HUES64 (cell line): ENCODE results near the gene PLEKHG4.

ENCODE experiments used
- H3K27ac ChIP-seq: 2 replicates; pipeline ENCODE4 v1.7.0; 2013; ENCODE audit warnings: low read depth, low read length, inconsistent platforms
- H3K27me3 ChIP-seq: 2 replicates; pipeline ENCODE4 v1.6.1; 2013; ENCODE audit warnings: mild to moderate bottlenecking, low read length; ENCODE audit not compliant: insufficient read depth
- H3K36me3 ChIP-seq: 2 replicates; pipeline ENCODE4 v1.6.1; 2013; ENCODE audit warnings: mild to moderate bottlenecking, low read length; ENCODE audit not compliant: insufficient read depth
- H3K4me1 ChIP-seq: 2 replicates; pipeline ENCODE4 v1.6.1; 2013; ENCODE audit warnings: mild to moderate bottlenecking, low read length, moderate library complexity; ENCODE audit not compliant: insufficient read depth
- H3K4me3 ChIP-seq: 2 replicates; pipeline ENCODE4 v1.5.1; 2013; ENCODE audit warnings: mild to moderate bottlenecking, low read length, moderate library complexity
- H3K9ac ChIP-seq: 2 replicates; pipeline ENCODE4 v1.6.1; 2013; ENCODE audit warnings: mild to moderate bottlenecking, low read depth, low read length
- H3K9me3 ChIP-seq: 2 replicates; pipeline ENCODE4 v1.6.1; 2013; ENCODE audit warnings: low read depth, low read length; ENCODE audit not compliant: insufficient read depth
- WGBS: fragments of 150-250, 120-280 bp; methylation state at CpG from one replicate; pipeline ENCODE4 v1.1.7; 2013; ENCODE audit warnings: missing lambda C conversion rate; 5-methylcytosine and 5-hydroxymethylcytosine counted together

PLEKHG4 gene

DNA sequence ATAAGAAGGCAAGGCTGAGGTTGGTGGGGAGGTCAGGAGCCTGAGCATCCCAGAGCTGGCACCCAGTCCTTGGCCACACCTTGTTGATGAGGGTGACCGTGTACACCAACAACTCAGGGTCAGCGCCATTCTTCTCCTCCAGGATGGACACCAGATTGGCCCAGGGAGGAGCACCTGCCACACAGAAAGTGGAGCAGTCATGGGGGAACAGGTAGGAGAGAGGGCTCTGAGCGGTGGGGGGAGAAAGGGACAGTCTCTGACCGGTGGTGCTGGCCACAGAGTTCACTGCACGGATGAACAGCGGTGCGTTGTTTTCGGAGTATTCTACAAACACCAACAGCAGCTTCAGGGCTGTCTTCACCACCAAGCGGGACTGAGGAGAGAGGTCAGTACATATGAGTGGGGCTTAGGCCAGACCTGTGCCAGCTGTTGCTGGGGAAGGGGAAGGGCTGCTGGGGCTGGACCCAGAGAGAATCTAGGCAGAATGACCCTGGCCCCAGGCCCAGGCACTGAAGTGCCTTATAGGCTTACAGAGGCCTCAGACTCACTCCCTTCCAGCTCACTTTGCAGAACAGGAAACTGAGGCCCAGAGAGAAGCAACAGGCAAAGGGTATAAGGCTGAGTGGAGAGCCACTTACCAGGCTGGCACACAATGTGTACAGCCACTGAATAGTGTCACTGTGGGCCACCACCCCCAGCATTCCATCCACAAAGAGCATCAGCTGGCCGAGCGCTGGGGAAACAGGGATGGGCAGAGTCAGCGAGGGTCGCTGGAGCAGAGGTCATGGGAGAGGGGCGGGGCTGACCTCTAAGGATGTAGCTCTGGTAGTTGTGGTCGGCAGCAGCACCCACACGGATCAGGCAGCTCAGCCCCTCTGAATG, 41.7 kb upstream of the PLEKHG4 start:
- 93% methylated on average over 16 of the region's 16 CpGs for WGBS
- Histone ChIP-seq H3K36me3 (peaks cover 58% of the 10 kb centered on the region), H3K4me1 (peaks cover 11% of the 10 kb centered on the region), H3K27me3 (no peaks in the 10 kb centered on the region), H3K27ac (no peak overlapping the region), H3K9ac (no peak overlapping the region), H3K4me3 (no peak overlapping the region), H3K9me3 (no peaks in the 10 kb centered on the region)

DNA sequence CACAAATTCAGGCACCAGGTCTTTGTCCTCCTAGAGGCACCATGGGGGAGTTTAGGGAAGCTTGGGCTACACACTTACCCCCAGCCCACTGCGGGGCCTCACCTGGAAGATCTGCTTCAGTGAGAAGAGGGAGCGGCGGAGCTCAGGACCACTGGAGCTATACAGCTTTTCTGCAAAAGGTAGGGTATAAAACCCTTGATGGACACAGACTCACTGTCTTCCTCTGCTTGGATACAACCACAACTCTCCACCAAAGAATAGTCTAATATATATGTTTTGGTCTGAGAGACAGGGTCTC, 41.1 kb upstream of the PLEKHG4 start:
- H3K36me3 ChIP-seq = peaks cover 56% of the 10 kb centered on the region
- WGBS = 95% methylated on average over 3 of the region's 3 CpGs

DNA sequence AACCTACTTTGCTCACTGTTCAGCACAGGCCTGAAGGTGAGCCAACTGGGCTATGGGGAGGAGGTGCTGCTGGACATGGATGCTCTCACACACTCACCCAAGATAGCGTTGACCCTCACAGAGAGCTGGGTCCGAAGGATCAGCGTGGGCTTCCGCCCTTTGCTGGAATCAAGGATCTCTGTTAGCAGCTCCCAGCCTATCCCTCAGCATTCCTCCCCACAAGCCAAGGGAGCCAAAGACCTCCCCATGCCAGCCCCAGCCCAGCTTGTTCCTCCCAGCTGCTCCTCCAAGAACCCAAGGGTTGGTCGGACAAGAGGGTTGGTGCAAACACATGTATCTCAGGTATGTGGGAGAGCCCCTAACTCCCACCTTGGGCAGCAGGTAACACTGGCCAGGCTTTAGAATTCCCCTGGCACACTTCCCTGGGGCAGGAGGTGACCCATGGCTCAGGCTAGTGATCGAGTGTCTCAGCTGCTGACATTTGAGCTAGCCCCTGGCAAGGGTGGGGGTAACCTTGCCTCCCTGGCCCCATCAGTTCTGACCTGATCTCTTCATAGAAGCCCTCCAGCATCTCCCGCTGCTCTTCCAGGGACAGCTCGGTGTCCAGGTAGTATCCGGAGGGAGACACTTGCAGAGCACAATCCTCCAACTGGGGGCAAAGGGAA, 40.4 kb upstream of the PLEKHG4 start:
- no peaks in the 10 kb centered on the region for H3K27me3 ChIP-seq
- no peak overlapping the region for H3K9ac ChIP-seq
- peaks cover 12% of the 10 kb centered on the region for H3K4me1 ChIP-seq
- WGBS = 95% methylated on average over 9 of the region's 9 CpGs
- no peak overlapping the region for H3K4me3 ChIP-seq
- peaks cover 52% of the 10 kb centered on the region for H3K36me3 ChIP-seq
- no peak overlapping the region for H3K27ac ChIP-seq
- no peaks in the 10 kb centered on the region for H3K9me3 ChIP-seq

More for the DNA sequence above, 41.1 kb upstream of the PLEKHG4 start:
- H3K27me3 ChIP-seq = no peaks in the 10 kb centered on the region
- no peaks in the 10 kb centered on the region for H3K9me3 ChIP-seq
- peaks cover 11% of the 10 kb centered on the region for H3K4me1 ChIP-seq
- no peak overlapping the region for H3K27ac ChIP-seq
- no peak overlapping the region for H3K4me3 ChIP-seq
- no peak overlapping the region for H3K9ac ChIP-seq

GRCh38 chr16:67240506-67240905, 38.8 kb upstream of the PLEKHG4 start:
- Histone ChIP-seq H3K4me3 (no peak overlapping the region), H3K36me3 (peaks cover 41% of the 10 kb centered on the region), H3K27me3 (no peaks in the 10 kb centered on the region), H3K4me1 (peaks cover 27% of the 10 kb centered on the region), H3K27ac (peak overlapping the region; percentile 41), H3K9me3 (no peaks in the 10 kb centered on the region), H3K9ac (no peak overlapping the region)
- 86% methylated on average over 4 of the region's 4 CpGs for WGBS

GRCh38 chr16:67241008-67241900, 38.1 kb upstream of the PLEKHG4 start:
- Histone ChIP-seq H3K4me3 (no peak overlapping the region), H3K27me3 (no peaks in the 10 kb centered on the region), H3K9ac (peak overlapping the region; percentile 54), H3K4me1 (peaks cover 30% of the 10 kb centered on the region), H3K27ac (peak overlapping the region; percentile 78), H3K9me3 (no peaks in the 10 kb centered on the region), H3K36me3 (peaks cover 34% of the 10 kb centered on the region)
- WGBS = 69% methylated on average over 8 of the region's 10 CpGs

DNA sequence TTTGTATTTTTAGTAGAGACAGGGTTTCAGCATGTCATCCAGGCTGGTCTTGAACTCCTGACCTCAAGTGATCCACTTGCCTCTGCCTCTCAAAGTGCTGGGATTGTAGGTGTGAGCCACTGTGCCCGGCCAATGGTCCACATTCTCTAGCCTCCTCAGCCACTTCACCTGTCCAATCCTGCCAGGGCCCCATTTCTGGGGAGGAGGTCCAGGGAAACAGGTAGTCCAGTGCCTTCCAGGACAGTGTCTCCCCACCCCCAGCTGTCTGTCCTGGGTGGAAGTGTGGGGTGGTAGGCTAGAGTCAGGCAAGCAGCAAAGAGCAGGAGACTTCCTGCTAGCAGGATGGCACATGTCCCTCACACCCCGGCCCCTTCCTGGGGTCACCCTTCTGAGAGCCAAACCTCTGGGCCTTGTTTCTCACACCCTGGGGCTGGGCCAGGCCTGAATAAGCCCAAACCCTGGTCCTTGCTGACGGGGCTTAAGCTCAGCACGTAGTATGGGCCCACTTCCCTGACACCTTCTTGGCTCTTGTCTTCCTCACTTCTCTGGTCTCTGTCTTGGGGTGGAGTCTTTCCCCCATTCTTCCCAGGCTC, 37.1 kb upstream of the PLEKHG4 start:
- H3K36me3 ChIP-seq = peaks cover 27% of the 10 kb centered on the region
- H3K27me3 ChIP-seq = no peaks in the 10 kb centered on the region
- no peak overlapping the region; the same call in 1 of the 2 replicates for H3K27ac ChIP-seq
- H3K9ac ChIP-seq = no peak overlapping the region
- no peak overlapping the region for H3K4me3 ChIP-seq
- 95% methylated on average over 4 of the region's 4 CpGs for WGBS
- no peaks in the 10 kb centered on the region for H3K9me3 ChIP-seq
- H3K4me1 ChIP-seq = peaks cover 30% of the 10 kb centered on the region

DNA sequence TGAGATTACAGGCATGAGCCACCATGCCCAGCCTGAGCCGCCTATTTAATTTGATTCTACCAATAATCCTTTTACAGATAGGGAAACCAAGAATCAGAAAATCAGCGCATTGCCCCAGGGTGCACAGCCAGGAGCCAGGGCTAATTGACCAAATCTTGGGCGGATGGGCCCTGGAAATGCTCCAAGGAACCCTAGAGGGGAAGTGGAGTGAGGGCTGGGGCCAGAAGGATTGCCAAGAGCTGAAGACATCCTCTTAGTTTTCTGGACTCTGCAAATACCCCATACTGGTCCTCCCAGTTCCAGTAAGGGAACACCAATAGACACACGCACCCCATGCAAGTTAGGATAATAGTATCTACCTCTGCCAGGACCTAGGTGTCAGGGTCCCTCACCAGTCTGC, 35.9 kb upstream of the PLEKHG4 start:
- Histone ChIP-seq H3K36me3 (peaks cover 16% of the 10 kb centered on the region), H3K27ac (no peak overlapping the region), H3K27me3 (peaks cover 8% of the 10 kb centered on the region), H3K9ac (no peak overlapping the region), H3K9me3 (no peaks in the 10 kb centered on the region), H3K4me1 (peaks cover 37% of the 10 kb centered on the region), H3K4me3 (no peak overlapping the region)
- 90% methylated on average over 4 of the region's 4 CpGs for WGBS

DNA sequence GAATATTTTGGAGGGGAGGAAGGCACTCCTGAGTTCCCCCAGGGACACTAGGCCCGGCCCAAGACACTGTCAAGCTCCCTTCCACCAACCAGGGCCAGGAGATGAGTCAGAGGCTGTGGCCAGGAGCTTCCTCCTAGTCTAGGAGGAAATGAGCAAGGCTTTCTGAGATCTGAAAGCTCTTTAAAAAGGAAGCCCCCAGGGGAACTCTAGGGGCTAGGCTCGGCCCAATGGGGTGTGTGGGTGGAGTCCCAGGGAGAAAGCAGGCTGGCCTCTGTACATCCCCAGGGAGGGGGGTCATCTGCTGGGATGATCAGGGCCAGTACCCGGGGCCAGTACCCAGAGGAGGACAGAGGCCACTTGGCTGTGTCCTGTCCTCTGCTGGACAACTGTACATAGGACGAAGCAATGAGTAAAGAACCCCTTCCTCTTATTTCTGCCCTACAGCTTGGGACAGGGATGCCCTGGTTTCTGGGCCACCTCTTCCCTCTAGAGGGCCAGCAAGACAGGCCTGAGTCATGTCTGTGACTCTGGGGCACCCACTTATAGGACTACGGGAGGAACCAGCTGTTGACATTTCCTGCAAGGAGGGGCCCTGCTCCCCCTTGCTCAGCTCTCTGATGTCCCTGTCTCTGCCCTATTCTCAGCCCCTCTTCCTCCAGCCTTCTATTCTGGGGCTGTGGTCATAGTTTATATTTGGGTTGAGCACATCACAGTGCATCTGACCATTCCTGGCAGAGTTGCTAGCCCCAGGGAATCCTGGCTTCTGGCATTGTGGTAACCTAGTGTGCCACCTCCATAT, 34.7 kb upstream of the PLEKHG4 start:
- peaks cover 5% of the 10 kb centered on the region; the same call in 1 of the 2 replicates for H3K36me3 ChIP-seq
- peaks cover 42% of the 10 kb centered on the region for H3K4me1 ChIP-seq
- 0 out of 2 replicates have a peak overlapping the region, but pooled peaks have one; percentile 84 for H3K9ac ChIP-seq
- 0 out of 2 replicates have a peak overlapping the region, but pooled peaks have one; percentile 93 for H3K4me3 ChIP-seq
- no peaks in the 10 kb centered on the region for H3K9me3 ChIP-seq
- WGBS = 69% methylated on average over 5 of the region's 5 CpGs
- H3K27me3 ChIP-seq = peaks cover 19% of the 10 kb centered on the region
- no peak overlapping the region for H3K27ac ChIP-seq

GRCh38 chr16:67245186-67245585, 34.1 kb upstream of the PLEKHG4 start:
- peaks cover 44% of the 10 kb centered on the region for H3K4me1 ChIP-seq
- H3K9ac ChIP-seq = 0 out of 2 replicates have a peak overlapping the region, but pooled peaks have one; percentile 84
- H3K27me3 ChIP-seq = peaks cover 25% of the 10 kb centered on the region
- 71% methylated on average over 4 of the region's 4 CpGs for WGBS
- H3K4me3 ChIP-seq = peak overlapping the region; percentile 93
- H3K9me3 ChIP-seq = no peaks in the 10 kb centered on the region
- H3K27ac ChIP-seq = no peak overlapping the region; the same call in 1 of the 2 replicates
- H3K36me3 ChIP-seq = 0 out of 2 replicates have a peak, but pooled peaks cover 3% of the 10 kb centered on the region

- peak overlapping the region; percentile 93 for H3K27ac ChIP-seq
These were observed 33.7 kb upstream of the PLEKHG4 start for GRCh38 chr16:67245674-67246080.

More at GRCh38 chr16:67245674-67246080, 33.7 kb upstream of the PLEKHG4 start:
- 21% methylated on average over 8 of the region's 8 CpGs for WGBS
- Histone ChIP-seq H3K36me3 (0 out of 2 replicates have a peak, but pooled peaks cover under 1% of the 10 kb centered on the region), H3K4me3 (peak overlapping the region; percentile 93), H3K9ac (peak overlapping the region; percentile 84), H3K9me3 (no peaks in the 10 kb centered on the region), H3K27me3 (peaks cover 30% of the 10 kb centered on the region), H3K4me1 (peaks cover 43% of the 10 kb centered on the region)
